PC-9 (cell line): ENCODE measurements around the gene MTUS2.

Experiments
- EZH2 ChIP-seq: fragments of 200-600 bp; sonication (generic); IDR thresholded peaks from 2 replicates; pipeline ENCODE4 v1.8.0; 2017; ENCODE audit warnings: antibody characterized with exemption, low read depth
- TF ChIP-seq, protein P1 (sequence below): fragments of 200-600 bp; sonication (generic); conservative IDR thresholded peaks from 2 replicates; pipeline ENCODE4 v1.6.1; 2017; ENCODE audit warnings: mixed run types, antibody characterized with exemption, mild to moderate bottlenecking, moderate library complexity

DNA sequence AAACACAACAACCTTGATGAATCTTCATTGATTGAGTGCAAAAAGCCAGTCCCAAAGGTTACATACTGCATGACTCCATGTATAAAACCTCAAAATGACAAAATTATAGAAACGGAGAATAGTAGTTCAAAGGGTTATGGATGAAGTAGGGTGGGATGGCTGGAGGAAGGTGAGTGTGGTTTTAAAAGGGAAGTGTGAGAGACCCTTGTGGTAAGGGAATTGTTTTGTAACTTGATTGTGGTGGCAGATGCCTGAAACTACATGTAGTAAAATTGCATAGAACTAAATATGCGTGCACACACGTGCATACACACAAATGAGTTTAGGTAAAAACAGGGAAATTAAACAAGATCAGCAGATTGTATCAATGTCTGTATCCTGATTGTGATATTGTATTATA is 340.7 kb downstream of the MTUS2 start:
- TF ChIP-seq EZH2 = no peak
- TF ChIP-seq, protein P1, sequence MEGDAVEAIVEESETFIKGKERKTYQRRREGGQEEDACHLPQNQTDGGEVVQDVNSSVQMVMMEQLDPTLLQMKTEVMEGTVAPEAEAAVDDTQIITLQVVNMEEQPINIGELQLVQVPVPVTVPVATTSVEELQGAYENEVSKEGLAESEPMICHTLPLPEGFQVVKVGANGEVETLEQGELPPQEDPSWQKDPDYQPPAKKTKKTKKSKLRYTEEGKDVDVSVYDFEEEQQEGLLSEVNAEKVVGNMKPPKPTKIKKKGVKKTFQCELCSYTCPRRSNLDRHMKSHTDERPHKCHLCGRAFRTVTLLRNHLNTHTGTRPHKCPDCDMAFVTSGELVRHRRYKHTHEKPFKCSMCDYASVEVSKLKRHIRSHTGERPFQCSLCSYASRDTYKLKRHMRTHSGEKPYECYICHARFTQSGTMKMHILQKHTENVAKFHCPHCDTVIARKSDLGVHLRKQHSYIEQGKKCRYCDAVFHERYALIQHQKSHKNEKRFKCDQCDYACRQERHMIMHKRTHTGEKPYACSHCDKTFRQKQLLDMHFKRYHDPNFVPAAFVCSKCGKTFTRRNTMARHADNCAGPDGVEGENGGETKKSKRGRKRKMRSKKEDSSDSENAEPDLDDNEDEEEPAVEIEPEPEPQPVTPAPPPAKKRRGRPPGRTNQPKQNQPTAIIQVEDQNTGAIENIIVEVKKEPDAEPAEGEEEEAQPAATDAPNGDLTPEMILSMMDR = no peak
